ENCODE measurements around the gene SLC22A15. TPM values are rescaled to one million over a fixed set of nuclear protein-coding genes. Genes with fewer than 3 reads are reported as not detected.

The SLC22A15 gene
- total RNA-seq, 6 experiments from 2014 or later, result 3.2 to 5.9 (median 4.1) TPM

DNA sequence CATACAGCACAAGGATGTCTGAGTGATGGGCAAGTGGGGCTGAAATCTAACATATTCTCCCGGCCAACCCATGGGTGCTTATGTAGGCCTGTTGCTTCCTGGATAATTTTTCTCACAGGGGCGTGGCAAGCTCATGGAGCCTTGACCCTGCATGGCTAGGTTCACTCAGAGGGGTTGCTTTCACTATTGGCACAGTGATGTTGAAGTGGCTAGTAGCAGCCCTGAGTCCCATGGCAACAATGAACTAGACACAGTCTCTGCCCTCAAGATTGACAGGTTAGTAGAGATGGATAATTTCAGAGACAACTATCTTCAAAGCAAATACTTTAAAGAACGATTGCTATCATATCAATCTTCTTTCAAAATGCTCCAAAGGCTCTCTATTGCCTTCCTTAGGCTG lies 128.4 kb downstream of the SLC22A15 start:
- Mint-ChIP-seq H3K4me3 (no peak overlapping the region), H3K27ac (no peak overlapping the region), H3K27me3 (ENCODE audit: insufficient read depth) (peaks cover 2% of the 10 kb centered on the region; the same call in 1 of the 2 replicates), H3K9me3 (no peaks in the 10 kb centered on the region), H3K4me1 (ENCODE audit: low read depth) (peaks cover 10% of the 10 kb centered on the region), H3K36me3 (ENCODE audit: low read depth) (no peaks in the 10 kb centered on the region)
- no peak for DNase-seq
- no peak for TF ChIP-seq CTCF (IDR thresholded peaks at IDR 0.05)

- H3K27ac Mint-ChIP-seq, result no peak overlapping the region
- H3K36me3 Mint-ChIP-seq (ENCODE audit: low read depth), result no peaks in the 10 kb centered on the region
- no peak for TF ChIP-seq CTCF (IDR thresholded peaks at IDR 0.05)
- H3K27me3 Mint-ChIP-seq (ENCODE audit: insufficient read depth), result peaks cover 2% of the 10 kb centered on the region
- no peaks in the 10 kb centered on the region for H3K9me3 Mint-ChIP-seq
- no peak for DNase-seq
- peaks cover 24% of the 10 kb centered on the region for H3K4me1 Mint-ChIP-seq (ENCODE audit: low read depth)
- H3K4me3 Mint-ChIP-seq, result no peak overlapping the region
These were observed 129.7 kb downstream of the SLC22A15 start for GRCh38 chr1:116105996-116106395.

DNA sequence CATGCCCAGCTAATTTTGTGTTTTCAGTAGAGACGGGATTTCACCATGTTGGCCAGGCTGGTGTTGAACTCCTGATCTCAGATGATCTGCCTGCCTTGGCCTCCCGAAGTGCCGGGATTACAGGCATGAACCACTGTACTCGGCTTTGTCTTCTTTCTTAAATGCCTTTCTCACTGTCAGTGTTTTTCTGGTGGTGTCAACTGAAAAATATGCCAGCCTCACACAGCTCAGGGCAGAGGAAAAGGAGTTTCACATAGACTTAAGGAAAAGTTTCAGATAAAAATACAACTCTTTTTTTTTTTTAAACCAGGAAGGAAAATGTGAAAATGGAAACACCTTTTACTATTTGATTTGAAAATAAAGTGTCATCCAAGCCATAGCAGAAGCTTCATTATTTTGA lies 130.3 kb downstream of the SLC22A15 start:
- Mint-ChIP-seq H3K36me3 (ENCODE audit: low read depth) (no peaks in the 10 kb centered on the region), H3K9me3 (no peaks in the 10 kb centered on the region), H3K4me3 (no peak overlapping the region), H3K4me1 (ENCODE audit: low read depth) (peaks cover 29% of the 10 kb centered on the region), H3K27me3 (ENCODE audit: insufficient read depth) (peaks cover 2% of the 10 kb centered on the region), H3K27ac (no peak overlapping the region)
- no peak for DNase-seq
- no peak for TF ChIP-seq CTCF (IDR thresholded peaks at IDR 0.05)

- Mint-ChIP-seq H3K4me1 (ENCODE audit: low read depth) (peaks cover 35% of the 10 kb centered on the region), H3K36me3 (ENCODE audit: low read depth) (no peaks in the 10 kb centered on the region), H3K9me3 (no peaks in the 10 kb centered on the region), H3K4me3 (no peak overlapping the region), H3K27ac (no peak overlapping the region), H3K27me3 (ENCODE audit: insufficient read depth) (peaks cover 2% of the 10 kb centered on the region)
- TF ChIP-seq CTCF (IDR thresholded peaks at IDR 0.05), result no peak
- no peak for DNase-seq
These were observed 131.1 kb downstream of the SLC22A15 start for GRCh38 chr1:116107371-116107770.

DNA sequence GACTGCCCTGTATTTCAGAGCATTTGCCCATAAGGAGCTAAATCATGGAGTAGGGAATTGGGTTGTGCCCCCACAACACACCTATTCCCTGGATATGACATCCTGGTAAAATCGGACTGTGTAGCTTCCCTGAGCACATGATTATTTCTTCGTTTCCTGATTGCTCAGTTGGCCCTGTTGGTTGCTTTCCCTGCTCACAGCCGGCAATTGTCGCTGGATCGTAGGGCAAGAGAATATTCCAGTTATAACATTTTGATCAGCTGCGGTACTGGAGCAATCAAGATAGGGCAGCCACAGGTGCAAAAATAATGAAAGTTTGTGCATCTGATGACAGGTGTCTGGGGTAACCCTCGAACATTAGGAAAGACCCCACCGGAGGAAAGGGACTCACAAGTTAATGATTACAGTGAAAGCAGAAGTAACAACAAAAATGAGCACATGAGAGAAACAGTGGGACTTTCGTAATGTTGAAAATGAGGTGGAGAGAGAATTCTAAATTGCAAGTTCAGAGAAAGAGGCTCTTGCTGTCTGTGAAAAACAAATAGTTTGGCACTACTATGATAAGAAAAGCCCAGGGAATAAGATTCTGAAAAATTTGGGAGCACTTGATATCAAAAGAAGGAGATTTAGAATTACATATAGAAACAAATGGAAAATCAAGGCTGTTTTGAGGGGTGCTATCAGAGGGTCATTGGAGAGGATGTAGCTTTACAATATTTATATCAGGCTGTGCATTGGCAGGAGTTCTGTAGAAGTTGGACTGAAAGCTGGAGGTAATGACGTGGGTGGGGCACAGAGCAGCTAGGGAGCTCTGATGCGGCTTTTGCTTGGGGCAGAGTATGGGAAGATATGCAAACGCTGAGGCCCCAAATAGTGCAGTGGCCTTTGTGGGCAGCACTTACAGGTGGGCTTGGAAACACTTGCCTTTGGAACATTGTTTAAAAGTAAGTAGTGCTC lies 134.5 kb downstream of the SLC22A15 start, which contains the start of gene MAB21L3:
TSS of gene MAB21L3 (plus strand) at position 833 of the 957 bp plus-strand sequence. CDS start 1,217 bp downstream, outside the sequence.
- TF ChIP-seq CTCF (IDR thresholded peaks at IDR 0.05), result no peak
- Mint-ChIP-seq H3K36me3 (ENCODE audit: low read depth) (0 out of 2 replicates have a peak, but pooled peaks cover 5% of the 10 kb centered on the region), H3K27ac (no peak within 1 kb of the TSS), H3K4me3 (no peak within 1 kb of the TSS), H3K9me3 (no peaks in the 10 kb centered on the region), H3K4me1 (ENCODE audit: low read depth) (peaks cover 65% of the 10 kb centered on the region), H3K27me3 (ENCODE audit: insufficient read depth) (no peaks in the 10 kb centered on the region; the same call in 1 of the 2 replicates)
- no peak for DNase-seq
